GM12891 (cell line): ENCODE results near the gene MYLK.

Experiments
- POLR2A ChIP-seq: IDR thresholded peaks from 2 replicates; pipeline ENCODE4 v1.6.1; 2011; ENCODE audit warnings: low read depth, low read length, control low read depth
- POLR2AphosphoS5 ChIP-seq: IDR thresholded peaks from 2 replicates; pipeline ENCODE4 v1.6.1; 2011; ENCODE audit warnings: low read depth, low read length, control low read depth
- SPI1 ChIP-seq: IDR thresholded peaks from 2 replicates; pipeline ENCODE4 v1.6.1; 2011; ENCODE audit warnings: low read depth, low read length, control low read depth
- TAF1 ChIP-seq: IDR thresholded peaks from 2 replicates; pipeline ENCODE4 v1.6.1; 2011; ENCODE audit warnings: low read depth, low read length, control low read depth

GRCh38 chr3:123783811-123784210, 100.3 kb downstream of the MYLK start:
- TF ChIP-seq TAF1 (no peak), POLR2A (no peak), POLR2AphosphoS5 (no peak), SPI1 (no peak)
